NCI-H82 treated with DMSO at 0.1 percent for 48 hours (cell line): ENCODE results near the gene CYS1.
A peak's percentile ranks its signal among the peaks of the same experiment; 100 is the strongest.

Experiments
- DNase-seq: peaks from one replicate; lab custom pipeline; 2025; ENCODE audit not compliant: unreplicated experiment; lab: John Stamatoyannopoulos, UW

The CYS1 gene

GRCh38 chr2:10048501-10049171 lies 31.6 kb downstream of the CYS1 start:
- peak; percentile 39 for DNase-seq

- DNase-seq, result no peak
These were observed 32.4 kb downstream of the CYS1 start for GRCh38 chr2:10047616-10048500.

- no peak for DNase-seq
These were observed 33.3 kb downstream of the CYS1 start for GRCh38 chr2:10046931-10047330.

DNA sequence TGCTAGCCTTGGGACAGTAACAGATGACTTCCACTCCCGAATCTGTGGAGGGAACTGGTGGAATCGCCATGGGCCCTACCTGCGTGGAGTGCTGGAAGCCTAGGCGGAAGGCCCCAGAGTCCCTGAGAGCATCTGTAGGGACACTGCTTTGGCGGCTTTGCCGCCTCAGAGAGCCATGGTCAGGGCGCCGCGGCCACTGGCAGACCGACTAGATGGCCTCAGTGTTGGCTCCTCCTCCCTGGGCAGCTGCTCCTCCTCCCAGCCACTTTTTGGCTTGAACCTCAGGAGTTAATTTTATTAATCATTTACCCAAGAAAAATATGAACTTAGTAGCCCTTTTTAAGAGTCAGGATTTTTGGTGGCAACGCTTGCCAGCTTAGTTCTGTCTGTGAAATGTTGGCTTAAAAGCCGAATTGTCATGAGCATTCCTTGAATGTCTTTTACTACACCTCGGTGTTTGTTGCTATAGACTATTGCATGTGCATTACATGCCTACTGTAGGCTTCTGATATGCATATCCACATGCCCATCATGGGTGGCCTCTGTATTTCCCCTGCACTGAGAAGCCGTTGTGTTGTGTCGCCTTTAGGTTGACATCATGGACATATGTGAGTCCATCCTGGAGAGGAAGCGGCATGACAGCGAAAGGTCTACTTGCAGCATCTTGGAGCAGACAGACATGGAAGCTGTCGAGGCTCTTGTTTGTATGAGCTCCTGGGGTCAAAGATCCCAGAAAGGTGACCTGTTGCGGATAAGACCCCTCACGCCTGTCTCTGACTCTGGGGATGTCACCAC lies 34.5 kb downstream of the CYS1 start:
- no peak for DNase-seq

GRCh38 chr2:10043906-10044601 lies 36.2 kb downstream of the CYS1 start:
- DNase-seq, result no peak

GRCh38 chr2:10043256-10043905 lies 36.8 kb downstream of the CYS1 start, which contains the start of gene KLF11:
TSS of gene KLF11 (plus strand) at chr2:10043550. CDS start at chr2:10043717, 167 bp downstream.
- peak; percentile 5 for DNase-seq

DNA sequence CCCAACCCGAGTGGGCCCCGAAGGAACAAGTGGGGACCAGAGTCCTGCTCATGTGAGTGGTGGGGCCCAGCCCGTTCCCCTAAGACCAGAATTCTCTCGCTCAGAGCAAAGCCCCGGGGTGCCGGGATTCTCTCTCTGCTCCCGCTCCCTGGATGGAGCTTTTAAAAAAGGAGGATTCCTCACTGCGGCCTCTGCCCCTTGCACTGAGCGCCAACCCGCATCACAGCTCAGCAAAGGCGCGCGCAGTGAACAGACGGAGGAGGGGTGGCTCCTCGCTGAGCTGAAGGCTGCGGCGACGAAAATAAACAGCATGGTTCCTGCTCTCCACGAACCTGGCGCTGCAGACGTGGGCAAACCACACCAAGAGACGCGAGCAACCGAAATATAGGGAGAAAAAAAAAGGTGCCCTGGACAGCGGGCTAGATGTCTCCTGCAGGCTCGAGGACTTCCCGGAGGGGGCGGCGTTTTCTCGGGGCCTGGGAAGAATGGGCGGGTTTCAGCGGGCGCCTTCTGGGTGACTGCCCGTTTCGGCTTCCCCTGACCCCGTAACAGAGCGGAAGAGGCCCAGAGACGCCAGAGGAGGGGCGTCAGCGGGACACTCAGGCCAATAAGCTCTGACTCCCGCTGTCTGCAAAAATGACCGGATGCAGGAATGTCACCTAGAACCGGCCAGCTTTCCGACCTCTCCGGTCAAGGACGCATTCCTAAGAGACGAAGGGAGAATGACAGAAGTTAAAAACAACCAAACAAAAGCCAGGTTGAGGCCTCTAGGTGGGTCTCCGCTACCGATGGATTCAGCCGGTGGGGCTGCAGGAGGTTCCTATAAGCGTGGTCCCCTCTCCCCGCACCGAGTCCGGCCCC lies 37.7 kb downstream of the CYS1 start:
- DNase-seq, result no peak

DNA sequence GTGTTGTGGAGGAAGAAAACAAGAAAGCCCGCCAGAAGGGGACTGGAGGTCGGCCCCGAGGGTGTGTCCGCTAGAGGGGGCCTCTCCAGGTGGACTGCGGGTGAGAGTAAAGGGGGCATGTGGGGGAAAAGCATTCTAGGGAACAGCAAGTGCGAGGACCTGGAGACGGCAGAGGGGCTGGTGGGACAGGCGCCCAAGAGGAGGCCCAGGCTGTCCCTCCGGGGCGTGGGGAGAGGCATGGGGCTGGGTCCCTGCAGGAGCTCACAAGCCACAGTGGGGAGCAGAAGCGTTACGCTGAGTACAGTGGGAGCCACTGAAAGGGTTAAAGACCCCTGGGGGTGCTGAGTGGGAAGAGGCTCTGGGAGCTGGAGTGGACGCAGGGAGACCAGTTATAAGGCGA lies 38.5 kb downstream of the CYS1 start:
- no peak for DNase-seq

DNA sequence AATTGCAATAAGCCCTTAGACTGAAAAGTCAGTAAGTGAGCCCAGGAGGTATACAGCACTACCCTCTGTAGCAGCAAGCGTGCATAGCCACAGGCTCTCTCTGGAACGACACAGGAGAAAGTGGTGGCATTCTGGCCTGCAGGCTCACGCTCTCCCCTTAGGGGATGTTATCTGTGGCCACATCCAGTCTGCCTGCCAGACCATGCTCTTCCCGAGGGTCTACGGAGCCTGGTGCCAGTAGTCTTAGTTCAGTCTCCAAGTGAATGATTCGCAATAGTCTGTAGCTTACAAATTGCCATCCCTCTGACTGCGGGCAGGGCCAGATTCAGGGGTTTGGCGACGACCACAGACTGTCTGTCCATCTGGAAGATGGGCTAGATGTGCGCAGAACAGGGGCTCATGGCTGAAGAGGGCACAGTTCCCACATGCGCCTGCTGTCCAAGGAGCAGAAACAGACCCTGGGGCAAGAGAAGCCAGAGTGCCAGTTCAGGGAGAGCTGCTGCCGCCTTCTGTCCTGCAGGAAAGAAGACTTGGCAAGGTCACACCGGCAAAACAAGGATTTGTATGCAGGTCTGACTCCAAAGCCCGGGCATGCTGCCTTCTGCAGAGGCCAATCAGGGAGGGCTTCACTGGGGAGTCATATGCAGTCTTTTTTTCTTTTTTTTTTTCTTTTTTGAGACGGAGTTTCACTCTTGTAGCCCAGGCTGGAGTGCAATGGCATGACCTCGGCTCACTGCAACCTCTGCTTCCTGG lies 40.4 kb downstream of the CYS1 start:
- no peak for DNase-seq

DNA sequence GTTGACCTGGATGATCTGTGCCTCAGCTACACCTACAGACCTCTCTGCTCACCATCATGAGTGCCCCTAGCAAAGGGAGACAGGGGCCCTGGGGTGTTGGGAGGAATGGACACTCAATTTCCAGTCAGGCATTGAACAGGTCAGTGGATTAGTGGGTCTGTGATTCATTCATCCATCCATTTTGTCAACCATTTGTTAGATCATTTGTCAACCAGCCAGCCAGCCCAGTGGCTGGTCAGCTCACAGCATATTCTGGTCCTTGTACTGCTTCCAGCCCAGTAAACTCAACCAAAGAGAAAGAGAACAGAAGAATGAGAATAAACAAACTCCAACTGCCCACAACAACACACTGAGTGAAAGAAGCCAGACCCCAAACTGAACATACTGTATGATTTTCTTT lies 41.5 kb downstream of the CYS1 start:
- DNase-seq, result no peak

- no peak for DNase-seq
These were observed 42.1 kb downstream of the CYS1 start for GRCh38 chr2:10038123-10038522.

GRCh38 chr2:10036095-10036884 lies 43.9 kb downstream of the CYS1 start:
- no peak for DNase-seq

DNA sequence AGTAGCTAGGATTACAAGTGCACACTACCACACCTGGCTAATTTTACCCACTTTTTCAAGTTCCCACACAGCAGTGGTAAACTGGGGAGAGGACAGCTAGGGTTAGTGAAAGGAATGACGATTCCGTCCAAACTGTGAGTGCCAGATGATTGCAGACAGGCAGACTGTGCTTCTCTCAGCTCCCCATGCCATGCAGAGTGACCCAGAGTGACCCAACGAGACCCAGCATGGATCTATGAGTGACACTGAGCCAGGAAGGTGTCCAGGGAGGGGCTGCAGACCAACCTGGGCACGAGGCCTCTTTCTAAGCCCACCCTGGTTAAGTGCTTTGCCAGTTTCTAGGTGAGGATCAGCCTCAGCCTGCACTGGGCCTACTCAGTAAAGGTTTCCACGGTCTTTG lies 44.6 kb downstream of the CYS1 start:
- DNase-seq, result no peak

GRCh38 chr2:10035053-10035422 lies 45.2 kb downstream of the CYS1 start:
- no peak for DNase-seq

GRCh38 chr2:10034333-10035052 lies 45.7 kb downstream of the CYS1 start:
- DNase-seq, result no peak

- no peak for DNase-seq
These were observed 46.8 kb downstream of the CYS1 start for GRCh38 chr2:10033251-10034006.

DNA sequence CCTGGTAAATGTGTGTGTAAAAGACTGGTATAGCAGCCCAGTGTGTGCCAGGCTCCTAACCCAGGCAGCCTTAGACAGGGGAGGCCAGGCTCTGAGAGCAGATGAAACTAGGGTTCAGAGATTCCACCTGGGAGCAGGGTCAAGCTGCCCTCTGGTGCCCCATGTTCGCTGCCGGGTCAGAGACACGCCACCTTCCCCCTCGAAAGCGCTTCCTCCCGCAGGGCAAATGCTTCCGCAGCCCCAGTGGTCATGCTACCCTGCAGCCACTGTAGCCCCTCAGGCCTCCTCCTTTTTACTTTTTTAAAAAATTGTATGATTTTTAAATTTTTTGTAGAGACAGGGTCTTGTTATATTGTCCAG lies 47.5 kb downstream of the CYS1 start:
- DNase-seq, result no peak
